ENCODE results near the gene OSBPL5.

DNA sequence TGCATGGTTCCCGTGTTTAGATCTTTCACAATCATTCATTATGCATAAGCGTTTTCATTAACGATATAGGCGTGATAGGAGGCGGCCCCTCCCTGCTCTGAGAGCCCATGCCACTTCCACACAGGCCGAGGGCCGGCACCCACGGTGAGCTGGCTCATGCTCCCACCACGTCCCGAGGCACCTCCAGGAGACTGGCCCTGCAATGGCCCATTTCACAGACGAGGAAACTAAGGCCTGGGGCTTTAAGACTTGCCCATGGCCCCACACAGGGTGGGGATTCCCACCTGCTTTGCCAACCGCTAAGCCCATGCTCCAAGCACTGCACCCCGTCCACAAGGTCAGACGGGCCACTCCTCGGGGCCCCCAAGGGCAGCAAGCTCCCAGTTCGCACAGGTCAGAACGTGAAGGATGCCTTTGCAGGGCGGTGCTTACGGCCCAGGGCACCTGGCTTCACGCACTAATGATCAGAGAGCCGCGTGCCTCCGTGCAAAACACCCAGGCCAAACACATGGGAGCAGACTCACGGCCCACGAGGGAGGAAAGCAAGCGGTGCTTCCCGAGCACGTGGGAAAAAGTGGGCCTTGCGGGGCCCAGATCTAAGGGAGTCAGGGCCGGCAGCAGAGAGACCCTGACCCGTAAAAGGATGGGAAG lies 8.3 kb downstream of the OSBPL5 start:
- TF ChIP-seq, protein P1, sequence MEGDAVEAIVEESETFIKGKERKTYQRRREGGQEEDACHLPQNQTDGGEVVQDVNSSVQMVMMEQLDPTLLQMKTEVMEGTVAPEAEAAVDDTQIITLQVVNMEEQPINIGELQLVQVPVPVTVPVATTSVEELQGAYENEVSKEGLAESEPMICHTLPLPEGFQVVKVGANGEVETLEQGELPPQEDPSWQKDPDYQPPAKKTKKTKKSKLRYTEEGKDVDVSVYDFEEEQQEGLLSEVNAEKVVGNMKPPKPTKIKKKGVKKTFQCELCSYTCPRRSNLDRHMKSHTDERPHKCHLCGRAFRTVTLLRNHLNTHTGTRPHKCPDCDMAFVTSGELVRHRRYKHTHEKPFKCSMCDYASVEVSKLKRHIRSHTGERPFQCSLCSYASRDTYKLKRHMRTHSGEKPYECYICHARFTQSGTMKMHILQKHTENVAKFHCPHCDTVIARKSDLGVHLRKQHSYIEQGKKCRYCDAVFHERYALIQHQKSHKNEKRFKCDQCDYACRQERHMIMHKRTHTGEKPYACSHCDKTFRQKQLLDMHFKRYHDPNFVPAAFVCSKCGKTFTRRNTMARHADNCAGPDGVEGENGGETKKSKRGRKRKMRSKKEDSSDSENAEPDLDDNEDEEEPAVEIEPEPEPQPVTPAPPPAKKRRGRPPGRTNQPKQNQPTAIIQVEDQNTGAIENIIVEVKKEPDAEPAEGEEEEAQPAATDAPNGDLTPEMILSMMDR (IDR thresholded peaks at IDR 0.05): no peak
- no peak for TF ChIP-seq POLR2AphosphoS5 (IDR thresholded peaks at IDR 0.05)

Measured in stomach (tissue), 4 donors.